Measurements from ENCODE around the gene KPNA6.
"Not testable (repeated sequence)": the region's sequence is repeated elsewhere in the genome, so short reads cannot be mapped to it uniquely, and the experiment has no call there.

Gene KPNA6

DNA sequence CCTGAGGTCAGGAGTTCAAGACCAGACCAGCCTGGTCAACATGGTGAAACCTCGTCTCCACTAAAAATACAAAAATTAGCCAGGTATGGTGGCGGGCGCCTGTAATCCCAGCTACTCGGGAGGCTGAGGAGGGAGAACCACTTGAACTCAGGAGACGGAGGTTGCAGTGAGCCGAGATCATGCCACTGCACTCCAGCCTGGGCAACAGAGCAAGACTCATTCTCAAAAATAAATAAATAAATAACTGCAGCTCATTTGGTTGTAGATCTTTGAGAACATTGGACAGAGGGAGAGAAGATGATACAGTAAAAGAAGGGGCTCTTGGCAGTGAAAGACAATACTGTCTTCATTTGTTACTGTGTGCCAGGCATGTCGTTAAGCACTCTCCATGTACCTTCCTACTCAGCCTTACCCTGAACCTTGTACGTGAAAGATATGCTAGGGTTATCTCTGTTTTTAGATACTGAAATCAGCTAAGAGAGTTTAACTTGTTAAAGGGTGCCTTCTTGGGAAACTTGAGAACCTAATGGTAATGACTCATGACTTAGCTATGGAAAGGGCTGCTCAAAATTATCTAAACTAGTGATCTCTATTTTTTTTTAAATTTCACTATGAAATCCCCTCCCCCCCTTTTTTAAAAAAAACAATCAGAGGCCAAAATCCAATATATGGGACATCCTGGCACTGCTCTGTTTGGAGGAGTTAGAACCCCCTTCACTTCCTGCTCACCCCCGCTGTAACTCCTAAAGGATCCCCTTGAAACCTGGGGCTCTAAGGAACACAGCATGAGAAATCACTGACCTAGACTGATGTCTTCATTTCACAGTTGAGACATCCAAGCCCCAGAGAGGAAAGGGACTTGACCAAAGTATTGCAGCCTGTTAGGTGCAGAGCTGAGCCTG, 6.8 kb upstream of the KPNA6 start:
- DNase-seq (ENCODE audit: low spot score), result no peak

DNA sequence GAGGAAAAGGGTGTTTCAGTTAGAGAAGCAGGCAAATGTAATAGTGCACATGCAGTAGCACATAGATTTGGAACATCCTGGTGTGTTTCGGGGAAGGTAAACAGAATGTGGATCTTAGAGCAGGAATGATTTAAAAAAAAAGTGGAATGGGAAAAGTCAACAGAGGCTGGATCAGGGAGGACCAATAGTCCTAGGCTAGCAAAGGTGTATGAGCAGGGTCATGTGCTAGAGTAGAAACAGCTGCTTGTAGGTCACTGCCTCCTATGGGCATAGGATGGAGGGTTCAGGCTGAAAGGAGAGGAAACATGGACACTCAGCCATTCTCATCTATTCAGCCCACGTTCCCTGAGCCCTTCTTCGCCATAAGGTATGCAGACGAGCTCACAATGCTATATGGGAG, 3.7 kb upstream of the KPNA6 start:
- no peak for DNase-seq (ENCODE audit: low spot score)

DNA sequence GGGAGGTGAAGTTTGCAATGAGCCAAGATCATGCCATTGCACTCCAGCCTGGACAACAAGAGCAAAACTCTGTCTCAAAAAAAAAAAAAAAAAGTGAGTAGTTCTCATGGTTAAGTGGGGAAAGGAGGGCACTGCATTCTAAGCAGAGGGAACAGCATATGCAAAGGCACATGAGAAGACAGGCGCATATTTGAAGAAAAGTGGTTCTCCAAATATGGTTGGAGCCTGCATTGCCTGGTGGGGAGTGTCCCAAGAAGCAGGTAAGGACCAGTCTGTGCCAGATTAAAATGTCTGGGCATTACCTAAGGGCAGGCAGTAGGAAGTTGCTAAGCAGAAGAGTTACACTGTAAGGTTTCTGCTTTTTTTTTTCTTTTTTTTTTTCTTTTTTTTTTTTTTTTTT, 2.5 kb upstream of the KPNA6 start:
- DNase-seq (ENCODE audit: low spot score), result no peak

DNA sequence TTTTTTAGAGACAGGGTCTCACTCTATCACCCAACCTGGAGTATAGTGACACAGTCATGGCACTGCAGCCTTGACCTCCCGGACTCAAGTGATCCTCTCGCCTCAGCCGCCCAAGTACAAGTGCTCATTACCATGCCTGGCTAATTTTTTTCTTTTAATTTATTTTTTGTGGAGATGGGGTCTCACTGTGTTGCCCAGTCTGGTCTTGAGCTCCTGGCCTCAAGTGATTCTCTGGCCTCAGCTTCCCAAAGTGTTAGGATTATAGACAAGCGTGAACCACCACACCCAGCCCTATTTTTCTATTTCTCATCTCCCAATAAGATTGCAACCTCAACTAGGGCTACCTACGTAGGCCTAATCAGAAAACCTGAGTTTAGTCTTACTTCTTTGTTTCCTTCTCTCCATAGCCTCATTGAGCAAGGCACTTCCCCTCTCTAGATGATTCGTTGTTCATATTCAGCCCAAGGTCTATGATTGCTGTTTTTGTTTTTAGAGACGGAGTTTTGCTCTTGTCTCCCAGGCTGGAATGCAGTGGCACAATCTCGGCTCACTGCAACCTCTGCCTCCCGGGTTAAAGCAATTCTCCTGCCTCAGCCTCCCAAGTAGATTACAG, 1.1 kb upstream of the KPNA6 start:
- no peak for DNase-seq (ENCODE audit: low spot score)

DNA sequence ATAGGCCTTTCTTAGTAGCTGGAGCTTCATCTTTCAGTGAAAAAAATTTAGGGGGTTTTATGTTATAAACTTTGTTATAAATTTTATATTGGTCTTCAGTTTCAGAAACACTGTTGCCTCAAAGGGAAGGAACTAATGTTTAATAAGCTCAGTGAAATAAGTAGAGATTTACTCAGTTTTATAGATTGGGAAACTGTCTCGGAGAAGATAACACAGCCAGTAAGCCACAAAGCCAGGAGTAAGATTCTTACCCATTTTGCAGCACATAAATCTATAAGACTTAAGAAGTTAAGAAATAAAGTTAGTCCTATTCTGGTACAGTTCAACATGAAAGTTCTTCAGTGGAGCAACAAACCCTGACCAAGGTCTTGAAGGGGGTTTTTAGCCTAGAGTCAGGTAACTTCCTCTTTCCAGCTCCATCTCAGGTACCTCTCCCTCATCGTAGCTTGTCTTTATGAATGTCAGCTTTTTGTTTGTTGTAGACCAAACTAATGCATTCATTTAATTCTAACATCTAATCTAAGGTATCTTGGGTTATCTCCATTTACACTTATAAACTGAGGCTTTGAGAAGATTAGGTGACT, 3.3 kb downstream of the KPNA6 start:
- DNase-seq (ENCODE audit: low spot score), result no peak

DNA sequence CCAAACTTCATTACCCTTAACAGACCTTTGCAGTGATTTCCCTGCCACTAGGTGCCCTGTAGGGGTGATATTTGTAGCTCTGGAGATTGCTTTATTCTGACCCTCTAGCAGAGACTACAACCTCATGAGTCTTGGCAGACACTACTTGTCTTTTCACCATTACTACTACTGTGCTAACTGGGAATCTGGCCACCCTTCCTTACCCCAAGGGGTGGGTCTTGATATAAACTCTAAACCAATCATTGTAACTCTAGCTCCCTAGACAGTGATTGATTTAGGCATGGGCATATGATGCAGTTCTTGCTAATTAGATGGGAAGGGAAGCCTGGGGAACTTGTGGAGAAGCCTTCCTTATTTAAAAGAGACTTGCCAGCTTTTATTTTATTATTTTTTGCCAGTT, 3.9 kb downstream of the KPNA6 start:
- no peak for DNase-seq (ENCODE audit: low spot score)

DNA sequence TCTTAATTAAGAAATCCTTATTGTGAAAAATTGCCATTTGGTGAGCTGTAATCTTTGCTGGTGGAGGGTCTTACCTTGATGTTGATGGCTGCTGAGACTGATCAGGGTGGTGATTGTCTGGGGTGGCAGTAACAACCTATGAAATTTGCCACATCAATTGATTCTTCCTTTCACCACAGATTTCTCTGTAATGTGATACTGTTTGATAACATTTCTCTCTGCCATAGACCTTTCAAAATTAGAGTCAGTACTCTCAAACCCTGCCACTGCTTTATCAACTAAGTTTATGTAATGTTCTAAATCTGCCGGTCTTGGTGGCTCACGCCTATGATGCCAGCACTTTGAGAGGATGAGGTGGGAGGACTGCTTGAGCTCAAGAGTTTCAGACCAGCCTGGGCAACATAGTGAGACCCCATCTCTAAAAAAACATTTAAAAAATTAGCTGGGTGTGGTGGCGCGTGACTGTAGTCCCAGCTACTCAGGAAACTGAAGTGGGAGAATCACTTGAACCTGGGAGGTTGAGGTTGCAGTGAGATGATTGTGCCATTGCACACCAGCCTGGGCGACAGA, 5.0 kb downstream of the KPNA6 start:
- DNase-seq (ENCODE audit: low spot score), result no peak

DNA sequence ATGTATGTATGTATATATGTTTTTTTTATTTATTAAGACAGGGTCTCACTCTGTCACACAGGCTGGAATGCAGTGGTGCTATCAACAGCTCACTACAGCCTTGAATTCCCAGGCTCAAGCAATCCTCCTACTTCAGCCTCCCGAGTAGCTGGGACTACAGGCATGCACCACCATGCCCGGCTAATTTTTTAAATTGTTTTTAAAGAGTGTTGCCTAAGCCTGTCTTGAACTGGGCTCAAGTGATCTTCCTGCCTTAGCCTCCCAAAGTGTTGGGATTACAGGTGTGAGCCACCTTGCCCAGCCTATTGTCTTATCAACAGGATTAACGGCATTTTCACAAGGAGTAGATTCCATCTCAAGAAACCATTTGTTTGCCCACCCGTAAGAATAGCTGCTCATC, 5.6 kb downstream of the KPNA6 start:
- not testable (repeated sequence) for DNase-seq (ENCODE audit: low spot score)

DNA sequence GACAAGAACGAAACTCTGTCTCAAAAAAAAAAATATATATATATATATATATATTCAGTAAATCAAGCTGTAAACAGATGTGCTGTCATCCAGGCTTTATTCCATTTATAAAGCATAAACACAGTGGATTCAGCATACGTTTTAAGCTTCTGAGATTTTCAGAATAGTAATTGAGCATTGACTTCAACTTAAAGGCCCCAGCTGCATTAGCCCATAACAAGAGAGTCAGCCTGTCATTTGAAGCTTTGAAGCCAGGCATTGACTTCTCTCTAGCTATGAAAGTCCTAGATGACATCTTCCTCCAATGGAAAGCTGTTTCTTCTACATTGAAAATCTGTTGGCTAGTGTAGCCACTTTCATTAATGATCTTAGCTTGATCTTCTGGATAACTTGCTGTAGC, 6.6 kb downstream of the KPNA6 start:
- no peak for DNase-seq (ENCODE audit: low spot score)

DNA sequence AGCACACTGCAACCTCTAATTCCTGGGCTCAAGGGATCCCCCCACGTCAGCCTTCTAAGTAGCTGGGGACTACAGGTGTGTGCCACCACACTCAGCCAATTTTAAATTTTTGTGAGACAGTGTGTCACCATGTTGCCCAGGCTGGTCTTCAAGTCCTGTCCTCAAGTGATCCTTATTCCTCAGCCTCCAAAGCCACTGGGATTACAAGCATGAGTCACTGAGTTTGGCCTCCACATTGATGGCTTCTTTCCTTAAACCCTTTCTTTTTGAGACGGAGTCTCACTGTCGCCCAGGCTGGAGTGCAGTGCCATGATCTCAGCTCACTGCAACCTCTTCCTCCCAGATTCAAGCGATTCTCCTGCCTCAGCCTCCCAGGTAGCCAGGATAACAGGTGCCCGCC, 7.6 kb downstream of the KPNA6 start:
- DNase-seq (ENCODE audit: low spot score), result no peak

DNA sequence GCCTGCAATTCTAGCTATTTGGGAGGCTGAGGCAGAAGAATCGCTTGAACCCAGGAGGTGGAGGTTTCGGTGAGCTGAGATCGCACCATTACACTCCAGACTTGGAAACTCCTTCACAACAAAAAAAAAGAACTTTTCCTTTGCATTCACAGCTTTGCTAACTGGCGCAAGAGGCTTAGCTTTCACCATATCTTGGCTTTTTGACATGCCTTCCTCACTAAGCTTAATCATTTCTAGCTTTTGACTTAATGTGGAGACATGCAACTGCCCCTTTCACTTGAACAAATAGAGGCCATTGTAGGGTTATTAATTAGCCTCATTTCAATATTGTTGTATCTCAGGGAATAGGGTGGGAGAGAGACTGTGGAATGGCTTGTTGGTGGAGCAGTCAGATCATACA, 8.7 kb downstream of the KPNA6 start:
- DNase-seq (ENCODE audit: low spot score), result no peak

DNA sequence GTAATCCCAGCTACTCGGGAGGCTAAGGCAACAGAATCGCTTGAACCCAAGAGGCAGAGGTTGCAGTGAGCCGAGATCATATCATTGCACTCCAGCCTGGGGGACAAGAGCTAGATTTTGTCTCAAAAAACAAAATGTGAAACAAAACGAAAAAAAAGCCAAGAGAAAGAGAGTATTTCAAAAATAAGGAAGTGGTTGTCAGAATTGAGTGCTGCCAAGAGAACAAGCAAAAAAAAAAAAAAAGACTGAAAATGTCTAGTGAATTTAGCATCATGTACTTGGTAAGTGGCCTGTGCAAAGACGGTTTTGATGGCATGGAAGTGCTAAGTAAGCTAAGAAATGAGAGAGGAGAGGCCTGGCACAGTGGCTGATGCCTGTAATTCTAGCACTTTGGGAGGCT, 14.3 kb downstream of the KPNA6 start:
- no peak for DNase-seq (ENCODE audit: low spot score)

DNA sequence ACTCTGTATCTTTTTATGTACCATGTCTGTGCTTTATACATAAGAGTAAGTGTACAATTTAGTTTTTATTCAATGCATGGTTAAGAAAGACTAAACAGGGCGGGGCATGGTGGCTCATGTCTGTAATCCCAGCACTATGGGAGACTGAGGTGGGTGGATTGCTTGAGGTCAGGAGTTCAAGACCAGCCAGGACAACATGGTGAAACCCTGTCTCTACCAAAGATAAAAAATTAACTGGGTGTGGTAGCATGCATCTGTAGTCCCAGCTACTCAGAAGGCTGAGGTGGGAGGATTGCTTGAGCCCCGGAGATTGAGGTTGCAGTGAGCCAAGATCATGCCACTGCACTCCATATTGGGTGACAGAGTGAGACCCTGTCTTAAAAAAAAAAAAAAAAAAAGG, 15.5 kb downstream of the KPNA6 start:
- not testable (repeated sequence) for DNase-seq (ENCODE audit: low spot score)

DNA sequence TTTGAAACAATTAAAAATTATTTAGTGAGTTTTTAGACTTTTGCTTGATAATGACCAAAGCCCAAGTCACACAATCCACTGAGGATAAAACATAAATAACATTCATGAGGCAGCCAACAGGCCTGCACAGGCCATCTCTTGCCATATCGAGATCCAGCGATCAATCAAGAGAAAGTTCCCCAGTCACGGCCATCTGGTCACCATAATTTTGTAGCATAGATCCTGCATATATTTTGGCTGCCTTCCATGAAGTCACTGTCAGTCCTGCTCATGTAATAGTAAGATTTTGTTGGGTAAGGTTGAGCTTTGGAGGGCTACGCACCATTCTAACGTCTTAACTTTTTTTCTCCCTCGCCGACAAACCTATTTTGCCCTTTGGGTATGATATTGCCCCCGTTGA, 17.5 kb downstream of the KPNA6 start:
- no peak for DNase-seq (ENCODE audit: low spot score)

DNA sequence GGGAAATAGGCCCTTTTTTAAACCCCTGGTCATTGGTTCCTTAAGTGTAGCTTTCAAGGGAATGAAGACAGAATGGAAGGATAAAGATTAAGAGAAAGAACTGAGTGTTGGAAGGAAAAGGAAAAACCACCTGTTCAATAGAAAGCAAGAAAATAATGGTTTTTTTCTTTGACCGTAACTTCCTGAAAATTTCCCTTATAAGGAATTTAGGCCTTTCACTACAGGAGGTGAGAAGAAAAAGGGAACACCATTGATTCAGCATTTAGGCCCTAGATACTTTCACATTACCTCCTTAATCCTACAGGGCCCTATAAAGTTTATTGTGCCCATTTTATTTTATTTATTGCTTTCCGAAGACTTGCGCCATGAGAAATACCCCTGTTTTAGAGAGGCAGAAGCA, 18.9 kb downstream of the KPNA6 start:
- no peak for DNase-seq (ENCODE audit: low spot score)

DNA sequence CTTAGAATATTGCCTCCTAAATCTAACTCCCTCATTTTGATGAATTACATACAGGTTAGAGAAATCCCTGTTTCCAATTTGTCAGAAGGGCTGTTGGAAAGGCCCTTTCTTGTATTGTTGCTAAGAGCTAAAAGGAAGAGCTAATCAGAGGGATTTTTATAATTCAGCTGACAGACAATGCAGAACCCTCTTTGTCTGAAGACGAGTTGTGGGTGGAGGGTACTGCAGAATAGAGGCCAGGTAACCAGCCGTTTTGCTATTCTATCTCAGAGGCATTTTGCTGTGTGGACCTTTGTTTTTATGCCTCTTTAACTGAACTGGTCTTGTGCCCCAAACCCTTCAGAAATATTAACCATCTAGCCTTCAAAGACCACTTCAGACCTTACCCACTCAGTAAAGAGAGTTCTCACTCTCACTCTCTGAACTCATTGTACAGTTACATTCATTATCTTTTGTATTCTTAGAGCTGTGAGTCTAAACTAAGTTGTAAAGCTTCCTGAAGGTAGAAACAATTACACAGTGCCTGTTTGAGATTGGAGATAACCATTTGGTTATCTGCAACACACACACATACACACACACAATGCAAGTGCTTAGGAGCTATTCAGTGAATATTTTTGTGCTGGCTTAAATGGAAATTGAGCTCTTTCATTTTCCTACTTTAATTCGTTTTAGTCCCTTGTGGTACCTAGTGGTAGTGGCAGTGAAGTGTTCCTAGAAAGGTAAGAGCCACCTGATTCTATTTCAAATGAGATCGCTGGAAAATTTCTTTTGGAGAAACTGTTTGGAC, 19.7 kb downstream of the KPNA6 start:
- DNase-seq (ENCODE audit: low spot score), result no peak

DNA sequence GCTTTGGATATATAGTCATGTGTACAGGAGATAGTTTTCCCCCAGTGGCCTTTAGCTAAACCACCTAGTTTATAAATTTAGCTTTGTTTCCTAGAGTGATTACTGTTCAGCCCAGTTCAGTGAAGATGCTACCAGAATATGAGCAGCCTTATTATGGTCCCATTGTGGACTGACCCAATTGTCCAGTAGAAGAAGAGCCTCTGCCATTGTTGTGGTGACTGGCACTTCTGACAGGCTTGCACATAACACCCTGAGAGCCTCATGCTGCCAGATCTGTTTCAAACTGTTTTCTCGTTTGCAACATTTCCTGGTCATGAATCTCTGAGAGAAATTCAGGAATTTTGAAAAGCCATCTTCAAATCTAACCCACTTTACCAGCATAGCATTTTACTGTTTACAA, 20.6 kb downstream of the KPNA6 start:
- DNase-seq (ENCODE audit: low spot score), result no peak

DNA sequence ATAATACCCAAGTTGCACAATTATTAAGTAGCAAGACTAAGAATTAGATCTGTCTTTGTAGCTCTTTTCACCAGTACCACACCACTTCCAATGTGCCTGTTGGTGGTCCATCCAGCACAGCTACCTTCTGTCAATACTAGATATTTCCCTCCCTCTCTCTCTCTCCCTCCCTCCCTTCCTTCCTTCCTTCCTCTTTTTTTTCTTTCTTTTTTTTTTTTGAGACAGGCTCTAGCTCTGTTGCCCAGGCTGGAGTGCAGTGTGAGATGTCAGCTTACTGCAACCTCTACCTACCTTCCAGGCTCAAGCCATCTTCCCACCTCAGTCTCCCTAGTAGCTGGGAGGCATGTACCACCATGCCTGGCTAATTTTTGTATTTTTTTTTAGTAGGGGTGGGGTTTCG, 21.1 kb downstream of the KPNA6 start:
- DNase-seq (ENCODE audit: low spot score), result no peak

DNA sequence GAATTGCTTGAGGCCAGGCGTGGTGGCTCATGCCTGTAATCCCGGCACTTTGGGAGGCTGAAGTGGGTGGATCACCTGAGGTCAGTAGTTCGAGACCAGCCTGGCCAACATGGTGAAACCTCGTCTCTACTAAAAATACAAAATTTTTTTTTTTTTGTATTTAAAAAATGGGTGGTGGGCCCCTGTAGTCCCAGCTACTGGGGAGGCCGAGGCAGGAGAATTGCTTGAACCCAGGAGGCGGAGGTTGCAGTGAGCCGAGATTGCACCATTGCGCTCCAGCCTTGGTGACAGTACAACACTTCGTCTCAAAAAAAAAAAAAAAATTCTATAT, 26.1 kb downstream of the KPNA6 start:
- not testable (repeated sequence) for DNase-seq (ENCODE audit: low spot score)

DNA sequence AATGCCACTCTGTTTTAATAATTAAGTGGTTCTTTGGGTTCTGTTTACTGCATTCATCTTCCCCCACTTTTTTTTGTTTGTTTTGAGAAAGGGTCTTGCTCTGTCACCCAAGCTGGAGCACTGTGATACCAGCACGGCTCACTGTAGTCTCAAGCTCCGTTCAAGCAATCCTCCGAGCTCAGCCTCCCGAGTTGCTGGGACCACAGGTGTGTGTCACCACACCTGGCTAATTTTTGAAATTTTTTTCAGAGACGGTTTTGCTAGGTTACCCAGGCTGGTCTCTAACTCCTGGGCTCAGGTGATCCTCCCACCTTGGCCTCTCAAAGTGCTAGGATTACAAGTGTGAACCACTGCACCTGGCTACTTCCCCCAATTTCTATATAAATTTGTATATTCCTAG, 29.3 kb downstream of the KPNA6 start:
- no peak for DNase-seq (ENCODE audit: low spot score)

DNA sequence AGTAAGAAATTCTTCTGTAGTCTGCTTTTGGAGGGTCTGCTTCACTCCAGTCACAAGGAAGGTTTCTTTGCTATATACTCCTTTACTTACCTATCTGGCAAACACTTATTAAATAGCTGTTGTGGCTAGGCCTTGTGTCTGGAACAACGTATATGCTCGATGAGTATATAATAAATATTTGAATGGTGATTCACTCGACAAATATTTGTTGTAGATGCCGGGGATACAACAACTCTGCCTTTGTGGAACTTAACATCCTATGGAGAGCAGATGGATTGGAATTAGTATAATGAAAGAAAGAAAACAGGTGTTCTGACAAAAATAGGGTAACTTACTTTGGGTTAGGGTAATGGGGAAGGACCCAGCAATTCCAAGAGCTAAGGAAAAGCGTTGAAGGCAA, 31.1 kb downstream of the KPNA6 start:
- no peak for DNase-seq (ENCODE audit: low spot score)

Measured in HuH-7.5 (cell line).